Measurements from ENCODE around the gene FAM117A.

DNA sequence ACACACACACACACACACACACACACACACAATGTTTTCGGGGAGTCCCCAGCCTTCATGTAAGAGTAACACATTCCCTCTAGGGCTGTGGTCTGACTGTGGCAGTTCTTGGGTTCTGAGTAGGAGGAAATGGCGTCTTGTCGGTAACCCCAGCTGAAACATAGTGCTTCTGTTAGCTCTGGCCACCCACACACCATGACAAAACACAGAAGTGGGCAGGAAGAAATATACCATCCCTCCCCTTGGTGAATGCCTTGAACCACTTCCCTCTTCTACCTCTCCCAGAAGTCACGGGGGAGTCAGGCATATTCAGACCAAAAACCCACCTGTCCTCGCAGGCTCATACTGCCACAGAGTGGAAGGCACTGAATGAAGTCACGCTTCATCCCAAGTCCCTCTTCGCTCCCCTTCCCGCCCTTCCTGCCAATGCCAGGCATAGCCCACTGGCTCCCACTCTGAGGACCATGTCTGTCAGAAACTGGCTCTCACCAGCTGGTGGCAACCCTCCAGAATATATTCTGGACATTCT lies 67.6 kb downstream of the FAM117A start:
- TF ChIP-seq POLR2A (IDR thresholded peaks at IDR 0.05) = no peak
- TF ChIP-seq, protein P1, sequence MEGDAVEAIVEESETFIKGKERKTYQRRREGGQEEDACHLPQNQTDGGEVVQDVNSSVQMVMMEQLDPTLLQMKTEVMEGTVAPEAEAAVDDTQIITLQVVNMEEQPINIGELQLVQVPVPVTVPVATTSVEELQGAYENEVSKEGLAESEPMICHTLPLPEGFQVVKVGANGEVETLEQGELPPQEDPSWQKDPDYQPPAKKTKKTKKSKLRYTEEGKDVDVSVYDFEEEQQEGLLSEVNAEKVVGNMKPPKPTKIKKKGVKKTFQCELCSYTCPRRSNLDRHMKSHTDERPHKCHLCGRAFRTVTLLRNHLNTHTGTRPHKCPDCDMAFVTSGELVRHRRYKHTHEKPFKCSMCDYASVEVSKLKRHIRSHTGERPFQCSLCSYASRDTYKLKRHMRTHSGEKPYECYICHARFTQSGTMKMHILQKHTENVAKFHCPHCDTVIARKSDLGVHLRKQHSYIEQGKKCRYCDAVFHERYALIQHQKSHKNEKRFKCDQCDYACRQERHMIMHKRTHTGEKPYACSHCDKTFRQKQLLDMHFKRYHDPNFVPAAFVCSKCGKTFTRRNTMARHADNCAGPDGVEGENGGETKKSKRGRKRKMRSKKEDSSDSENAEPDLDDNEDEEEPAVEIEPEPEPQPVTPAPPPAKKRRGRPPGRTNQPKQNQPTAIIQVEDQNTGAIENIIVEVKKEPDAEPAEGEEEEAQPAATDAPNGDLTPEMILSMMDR (IDR thresholded peaks at IDR 0.05) = no peak
